IPS-NIHi11 (cell line): ENCODE data around the gene DDHD1.

ENCODE experiments used
- DNase-seq: peaks from one replicate; pipeline ENCODE4 v3.0.0; 2012; ENCODE audit warnings: mixed read lengths, low spot score

The DDHD1 gene

GRCh38 chr14:53034036-53034435 lies 119.1 kb downstream of the DDHD1 start:
- DNase-seq, result no peak

- DNase-seq, result no peak
Measured at GRCh38 chr14:53032838-53033390, 120.2 kb downstream of the DDHD1 start.

- DNase-seq, result peak; percentile 22
Measured at GRCh38 chr14:53032161-53032803, 120.8 kb downstream of the DDHD1 start.

GRCh38 chr14:53027562-53027961 lies 125.6 kb downstream of the DDHD1 start:
- no peak for DNase-seq

GRCh38 chr14:53027041-53027440 lies 126.1 kb downstream of the DDHD1 start:
- no peak for DNase-seq

GRCh38 chr14:53023325-53023724 lies 129.8 kb downstream of the DDHD1 start:
- DNase-seq, result no peak

- no peak for DNase-seq
Measured at GRCh38 chr14:53022593-53022992, 130.5 kb downstream of the DDHD1 start.

GRCh38 chr14:53020193-53020932 lies 132.8 kb downstream of the DDHD1 start:
- peak; percentile 20 for DNase-seq

- DNase-seq, result no peak
Measured at GRCh38 chr14:53019406-53019805, 133.7 kb downstream of the DDHD1 start.

- DNase-seq, result no peak
Measured at GRCh38 chr14:53017837-53018236, 135.3 kb downstream of the DDHD1 start.

- DNase-seq, result no peak
Measured at GRCh38 chr14:53016919-53017318, 136.2 kb downstream of the DDHD1 start.

- no peak for DNase-seq
Measured at GRCh38 chr14:53016491-53016890, 136.6 kb downstream of the DDHD1 start.

- peak; percentile 62 for DNase-seq
Measured at GRCh38 chr14:53011053-53011462, 142.1 kb downstream of the DDHD1 start.

GRCh38 chr14:53010193-53011040 lies 142.7 kb downstream of the DDHD1 start:
- DNase-seq, result no peak

GRCh38 chr14:53006931-53007562 lies 146.1 kb downstream of the DDHD1 start:
- DNase-seq, result no peak

GRCh38 chr14:53004976-53005375 lies 148.1 kb downstream of the DDHD1 start:
- no peak for DNase-seq

- no peak for DNase-seq
Measured at GRCh38 chr14:53003776-53004175, 149.3 kb downstream of the DDHD1 start.

GRCh38 chr14:53002576-53002975 lies 150.5 kb downstream of the DDHD1 start:
- peak; percentile 35 for DNase-seq

- no peak for DNase-seq
Measured at GRCh38 chr14:53001787-53002378, 151.2 kb downstream of the DDHD1 start.

- DNase-seq, result no peak
Measured at GRCh38 chr14:52998376-52999015, 154.6 kb downstream of the DDHD1 start.

GRCh38 chr14:52996493-52996892 lies 156.6 kb downstream of the DDHD1 start:
- DNase-seq, result no peak
